ENCODE results near the gene APBA2. TPM values are rescaled to one million over a fixed set of nuclear protein-coding genes. Genes with fewer than 3 reads are reported as not detected.

Gene APBA2
- total RNA-seq, 1 experiment from 2014 or later: 53.3 TPM

DNA sequence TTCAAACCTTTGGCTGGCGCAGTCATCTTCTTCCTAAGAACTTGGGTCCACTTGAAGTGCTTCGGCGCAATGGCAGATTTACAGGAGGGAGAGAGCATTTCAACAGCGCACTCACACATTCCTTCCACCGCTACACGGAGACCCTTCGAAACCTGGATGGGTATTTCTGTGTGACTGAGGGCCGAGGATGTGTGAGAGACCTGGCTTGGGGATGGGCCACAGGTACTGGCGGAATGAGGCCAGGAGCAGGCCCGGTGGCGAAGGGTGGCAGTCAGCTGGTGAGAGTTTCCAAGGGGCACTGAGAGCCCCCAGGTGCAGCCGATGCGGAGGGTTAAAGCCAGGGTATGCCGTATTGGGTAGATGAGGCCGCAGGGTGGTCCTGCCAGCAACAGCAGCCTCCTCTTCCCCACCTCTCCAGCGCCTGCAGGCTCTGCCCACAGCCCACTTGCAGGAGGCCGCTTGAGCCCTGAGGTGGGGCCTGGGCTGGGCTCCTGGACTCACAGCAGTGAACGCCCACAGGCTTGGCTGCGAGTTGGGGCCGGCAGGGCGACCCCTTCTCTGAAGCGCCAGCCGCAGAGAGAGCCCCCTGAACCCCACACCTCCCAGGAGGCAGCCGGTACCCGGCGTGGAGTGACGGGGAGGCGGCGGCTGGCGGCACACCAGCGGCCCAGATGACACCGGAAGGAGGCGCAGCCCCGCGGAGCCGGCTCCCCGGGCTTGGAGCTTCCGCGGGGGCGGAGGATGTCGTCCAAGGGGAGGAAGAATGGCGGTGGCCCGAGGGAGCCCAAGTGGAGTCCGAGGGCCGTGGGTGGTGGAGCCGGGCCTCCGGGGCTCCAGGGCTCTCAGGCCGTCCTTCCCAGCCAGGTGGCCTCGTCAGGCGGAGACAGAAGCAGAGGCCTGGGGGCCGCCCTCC, 217.4 kb downstream of the APBA2 start:
- DNase-seq (ENCODE audit: low read depth in 1 of 2, low spot score in 2 of 2): no peak
- Histone ChIP-seq H3K27ac (no peak overlapping the region), H3K9me3 (replicated peaks) (no peaks in the 10 kb centered on the region), H3K36me3 (peaks cover 18% of the 10 kb centered on the region), H3K27me3 (replicated peaks) (no peaks in the 10 kb centered on the region), H3K4me3 (no peak overlapping the region), H3K4me1 (replicated peaks) (no peaks in the 10 kb centered on the region)

DNA sequence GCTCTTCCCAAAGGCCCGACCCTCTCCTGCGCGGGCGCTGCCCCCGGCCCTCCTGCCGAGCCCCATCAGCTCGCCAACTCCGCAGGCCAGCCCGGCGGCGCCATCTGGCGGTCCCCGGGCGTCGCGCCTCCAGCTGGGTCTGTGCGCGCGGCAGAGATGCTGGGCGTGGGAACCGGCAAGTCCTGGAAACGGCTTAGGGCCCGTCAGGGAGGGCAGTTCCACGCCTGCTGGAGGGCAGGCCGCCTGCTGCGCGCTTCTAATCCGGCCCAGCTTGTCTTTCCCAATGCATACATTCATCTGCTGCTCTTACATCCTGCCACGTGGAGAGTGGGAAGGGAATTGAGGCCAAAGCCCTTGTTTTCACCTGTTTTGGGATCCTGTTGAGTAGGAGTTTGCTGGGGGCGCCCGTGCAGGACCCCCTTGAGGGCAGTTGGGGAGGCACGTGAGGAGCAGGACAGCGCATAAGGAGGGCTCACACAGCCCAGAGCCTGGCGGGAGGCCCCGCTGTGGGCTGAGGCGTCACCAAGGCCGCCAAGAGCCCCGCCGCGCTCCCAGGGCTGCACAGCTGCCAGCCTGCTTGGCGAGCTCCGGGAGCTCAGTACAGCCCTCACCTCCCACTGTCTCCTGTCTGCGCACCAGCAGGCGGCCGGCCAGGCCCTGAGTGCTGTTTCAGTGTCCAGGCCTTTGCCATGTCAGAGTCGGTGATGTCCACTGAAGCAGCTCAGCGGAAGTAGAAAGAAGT, 218.2 kb downstream of the APBA2 start:
- DNase-seq (ENCODE audit: low read depth in 1 of 2, low spot score in 2 of 2): no peak
- H3K9me3 ChIP-seq (replicated peaks): no peaks in the 10 kb centered on the region
- H3K36me3 ChIP-seq: peaks cover 24% of the 10 kb centered on the region
- H3K4me1 ChIP-seq (replicated peaks): no peaks in the 10 kb centered on the region
- no peak overlapping the region for H3K4me3 ChIP-seq
- no peak overlapping the region for H3K27ac ChIP-seq
- no peaks in the 10 kb centered on the region for H3K27me3 ChIP-seq (replicated peaks)

DNA sequence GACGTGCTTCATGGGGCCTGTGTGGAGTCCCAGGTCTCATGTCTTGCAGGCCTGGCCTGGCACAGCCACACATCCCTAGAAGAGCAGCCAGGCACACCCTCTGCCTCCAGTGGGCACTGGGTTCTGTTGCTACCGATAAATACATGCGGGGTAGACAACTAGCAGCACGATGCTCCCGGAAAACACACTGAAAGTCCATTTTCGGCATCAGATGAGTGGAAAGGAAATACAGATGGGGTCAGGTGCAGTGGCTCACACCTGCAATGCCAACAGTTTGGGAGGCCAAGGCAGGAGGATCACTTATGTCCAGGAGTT, 218.7 kb downstream of the APBA2 start:
- H3K27ac ChIP-seq: no peak overlapping the region
- no peaks in the 10 kb centered on the region for H3K4me1 ChIP-seq (replicated peaks)
- no peak for DNase-seq (ENCODE audit: low read depth in 1 of 2, low spot score in 2 of 2)
- H3K36me3 ChIP-seq: peaks cover 24% of the 10 kb centered on the region
- H3K4me3 ChIP-seq: no peak overlapping the region
- no peaks in the 10 kb centered on the region for H3K27me3 ChIP-seq (replicated peaks)
- no peaks in the 10 kb centered on the region for H3K9me3 ChIP-seq (replicated peaks)

DNA sequence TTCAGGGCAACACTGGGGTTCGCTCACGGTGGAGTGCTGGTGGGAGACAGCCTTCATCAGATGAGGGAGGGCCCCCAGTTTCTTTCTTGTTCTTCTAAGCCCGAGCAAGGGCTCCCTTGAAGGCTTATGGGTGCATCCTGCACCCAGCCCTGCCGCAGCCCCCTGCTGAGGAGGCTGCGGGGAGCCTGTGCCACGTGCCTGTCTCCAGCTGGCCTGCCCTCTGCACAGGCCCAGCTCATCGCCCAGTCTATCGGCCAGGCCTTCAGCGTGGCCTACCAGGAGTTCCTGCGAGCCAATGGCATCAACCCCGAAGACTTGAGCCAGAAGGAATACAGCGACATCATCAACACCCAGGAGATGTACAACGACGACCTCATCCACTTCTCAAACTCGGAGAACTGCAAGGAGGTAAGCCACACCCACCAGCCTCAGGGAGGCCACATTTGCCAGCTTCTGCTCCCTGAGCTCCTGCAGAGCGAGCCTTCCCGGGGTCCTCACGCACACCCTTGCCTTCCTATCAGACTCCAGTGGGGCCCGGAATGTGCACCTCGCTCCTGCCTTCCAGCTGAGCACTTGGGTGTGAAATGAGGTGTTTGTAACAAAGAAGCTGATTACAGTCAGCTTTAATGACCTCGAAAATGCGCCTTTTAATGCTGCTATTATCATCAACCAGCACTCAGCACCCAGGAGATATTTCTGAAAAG, 219.5 kb downstream of the APBA2 start:
- no peaks in the 10 kb centered on the region for H3K27me3 ChIP-seq (replicated peaks)
- peaks cover 26% of the 10 kb centered on the region for H3K36me3 ChIP-seq
- H3K27ac ChIP-seq: no peak overlapping the region
- H3K4me3 ChIP-seq: no peak overlapping the region
- no peaks in the 10 kb centered on the region for H3K9me3 ChIP-seq (replicated peaks)
- DNase-seq (ENCODE audit: low read depth in 1 of 2, low spot score in 2 of 2): no peak
- H3K4me1 ChIP-seq (replicated peaks): no peaks in the 10 kb centered on the region

DNA sequence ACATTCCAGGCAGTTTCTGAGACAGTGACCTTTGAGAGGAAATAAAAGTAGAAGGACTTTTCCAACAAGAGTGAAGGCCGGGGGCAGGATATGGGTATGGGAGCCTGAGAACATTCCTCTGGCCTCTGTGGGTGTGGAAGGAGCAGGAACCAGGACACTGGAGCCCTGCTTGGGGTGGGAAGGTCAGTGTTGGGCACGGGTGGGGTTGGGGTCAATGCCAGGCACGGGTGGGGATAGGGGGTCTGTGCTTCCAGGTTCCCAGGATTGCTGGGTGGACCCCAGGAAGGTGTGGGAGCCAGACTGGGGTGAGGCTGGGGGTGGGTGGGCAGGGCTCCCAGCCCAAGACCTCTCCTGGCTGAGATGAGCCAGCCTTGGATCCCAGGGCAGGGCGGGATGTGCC, 220.3 kb downstream of the APBA2 start:
- H3K4me1 ChIP-seq (replicated peaks): no peaks in the 10 kb centered on the region
- no peaks in the 10 kb centered on the region for H3K9me3 ChIP-seq (replicated peaks)
- DNase-seq (ENCODE audit: low read depth in 1 of 2, low spot score in 2 of 2): no peak
- H3K36me3 ChIP-seq: peaks cover 26% of the 10 kb centered on the region
- no peak overlapping the region for H3K4me3 ChIP-seq
- H3K27ac ChIP-seq: no peak overlapping the region
- no peaks in the 10 kb centered on the region for H3K27me3 ChIP-seq (replicated peaks)

DNA sequence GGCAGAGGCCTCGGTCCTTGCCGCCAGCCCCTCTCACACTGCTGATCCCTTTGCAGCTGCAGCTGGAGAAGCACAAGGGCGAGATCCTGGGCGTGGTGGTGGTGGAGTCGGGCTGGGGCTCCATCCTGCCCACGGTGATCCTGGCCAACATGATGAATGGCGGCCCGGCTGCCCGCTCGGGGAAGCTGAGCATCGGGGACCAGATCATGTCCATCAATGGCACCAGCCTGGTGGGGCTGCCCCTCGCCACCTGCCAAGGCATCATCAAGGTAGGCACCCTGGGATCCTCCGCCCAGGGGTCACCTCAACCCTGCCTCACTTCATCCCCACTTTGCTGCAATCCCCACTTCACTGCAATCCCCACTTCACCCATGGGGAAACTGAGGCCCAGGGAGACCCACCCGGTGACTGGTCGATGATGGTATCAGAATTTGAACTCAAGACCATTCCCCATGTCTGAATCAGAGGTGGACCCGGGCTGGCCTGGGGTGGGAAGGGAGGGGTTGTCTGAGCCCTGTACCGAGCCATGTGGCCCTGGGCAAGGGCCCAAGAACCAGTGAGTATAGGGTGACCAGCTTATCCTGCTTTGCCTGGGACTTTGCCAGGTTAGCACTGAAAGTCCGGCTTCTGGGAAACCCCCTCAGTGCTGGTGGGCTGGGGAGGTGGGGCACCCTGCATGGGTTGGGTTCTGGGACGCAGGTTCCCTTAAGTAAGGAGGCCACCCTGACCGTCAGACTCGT, 220.9 kb downstream of the APBA2 start:
- Histone ChIP-seq H3K4me1 (replicated peaks) (no peaks in the 10 kb centered on the region), H3K27me3 (replicated peaks) (no peaks in the 10 kb centered on the region), H3K36me3 (peaks cover 26% of the 10 kb centered on the region), H3K9me3 (replicated peaks) (no peaks in the 10 kb centered on the region), H3K27ac (no peak overlapping the region), H3K4me3 (no peak overlapping the region)
- DNase-seq (ENCODE audit: low read depth in 1 of 2, low spot score in 2 of 2): no peak

DNA sequence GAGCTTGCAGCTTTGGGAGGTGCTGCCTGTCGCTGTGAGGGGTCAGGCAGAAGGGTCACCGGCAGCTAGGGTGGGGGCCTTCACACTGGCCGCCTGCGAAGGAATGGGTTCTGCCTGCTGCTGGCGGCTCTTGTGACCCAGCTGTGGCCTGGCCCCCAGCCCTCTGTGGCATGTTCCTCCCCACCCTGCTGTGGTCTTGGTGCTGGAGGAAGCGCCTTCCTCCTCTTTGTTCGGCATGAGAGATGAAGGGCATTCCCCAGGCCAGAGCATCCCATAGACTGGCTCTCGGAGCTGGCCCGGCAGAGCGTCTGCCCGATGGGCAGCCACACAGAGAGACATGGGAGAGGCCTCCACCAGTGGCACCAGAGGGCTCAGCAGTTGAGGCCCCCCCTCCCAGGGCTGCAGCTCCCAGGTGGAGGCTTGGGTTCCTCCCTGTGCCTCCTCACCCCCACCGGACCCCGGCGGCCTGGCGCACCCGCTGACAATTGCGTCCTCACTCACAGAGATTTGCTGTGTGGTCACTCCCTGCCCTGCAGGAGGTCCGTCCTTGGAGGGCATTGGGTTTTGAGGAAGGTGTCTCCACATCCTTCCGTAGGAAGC, 221.6 kb downstream of the APBA2 start:
- no peaks in the 10 kb centered on the region for H3K4me1 ChIP-seq (replicated peaks)
- no peaks in the 10 kb centered on the region for H3K9me3 ChIP-seq (replicated peaks)
- H3K27ac ChIP-seq: no peak overlapping the region
- H3K27me3 ChIP-seq (replicated peaks): no peaks in the 10 kb centered on the region
- no peak overlapping the region for H3K4me3 ChIP-seq
- peaks cover 25% of the 10 kb centered on the region for H3K36me3 ChIP-seq
- DNase-seq (ENCODE audit: low read depth in 1 of 2, low spot score in 2 of 2): no peak

DNA sequence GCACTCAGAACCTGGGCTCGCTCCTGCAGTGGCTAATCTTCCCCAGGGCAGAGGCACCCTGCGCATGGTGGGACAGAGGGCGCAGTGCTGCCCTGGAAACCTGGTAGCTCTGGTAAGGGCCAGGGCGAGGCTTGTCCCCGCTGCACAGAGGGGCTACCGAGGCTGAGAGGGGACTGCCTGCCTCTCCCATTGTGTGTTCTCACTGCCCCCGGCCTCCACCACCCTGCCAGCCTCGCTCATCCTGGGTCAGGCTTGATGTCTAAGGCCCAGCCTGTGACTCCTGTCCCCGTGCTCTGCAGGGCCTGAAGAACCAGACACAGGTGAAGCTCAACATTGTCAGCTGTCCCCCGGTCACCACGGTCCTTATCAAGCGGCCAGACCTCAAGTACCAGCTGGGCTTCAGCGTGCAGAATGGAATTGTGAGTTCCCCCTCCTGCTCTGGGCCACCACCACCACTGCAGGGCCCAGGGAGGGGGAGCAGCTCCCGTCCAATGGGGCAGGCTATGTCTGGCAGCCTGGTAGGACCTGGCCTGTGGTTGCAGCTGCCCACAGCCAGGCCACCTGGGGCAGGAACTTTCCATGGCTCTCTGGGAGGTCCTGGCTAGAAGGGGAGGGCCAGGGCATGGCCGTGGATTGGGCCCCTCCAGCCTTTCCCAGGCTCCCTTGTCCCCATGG, 222.3 kb downstream of the APBA2 start:
- H3K36me3 ChIP-seq: peaks cover 19% of the 10 kb centered on the region
- no peaks in the 10 kb centered on the region for H3K27me3 ChIP-seq (replicated peaks)
- H3K4me3 ChIP-seq: no peak overlapping the region
- no peak overlapping the region for H3K27ac ChIP-seq
- H3K4me1 ChIP-seq (replicated peaks): no peaks in the 10 kb centered on the region
- no peaks in the 10 kb centered on the region for H3K9me3 ChIP-seq (replicated peaks)
- no peak for DNase-seq (ENCODE audit: low read depth in 1 of 2, low spot score in 2 of 2)

DNA sequence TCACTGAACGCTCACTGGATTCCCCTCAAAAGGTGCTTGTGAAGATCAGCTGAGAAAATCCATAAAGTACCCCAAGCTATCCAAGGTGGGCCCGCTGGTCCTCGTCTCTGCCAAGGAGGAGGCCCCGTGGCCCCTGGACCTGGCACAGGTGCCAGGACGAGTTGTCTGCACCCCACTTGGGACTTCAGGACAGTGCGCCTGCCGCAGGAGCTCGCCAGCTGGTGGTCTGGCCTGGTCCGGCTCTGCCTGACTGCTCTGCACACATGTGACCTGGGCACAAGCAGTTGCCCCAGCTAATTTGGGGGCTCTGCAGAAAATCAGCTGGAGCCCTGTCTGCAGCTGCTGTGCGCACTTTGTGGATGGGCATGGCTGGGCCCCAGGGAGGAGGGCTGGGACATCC, 224.0 kb downstream of the APBA2 start:
- Histone ChIP-seq H3K27me3 (replicated peaks) (no peaks in the 10 kb centered on the region), H3K9me3 (replicated peaks) (no peaks in the 10 kb centered on the region), H3K36me3 (peaks cover 13% of the 10 kb centered on the region), H3K4me1 (replicated peaks) (no peaks in the 10 kb centered on the region), H3K27ac (no peak overlapping the region), H3K4me3 (no peak overlapping the region)
- no peak for DNase-seq (ENCODE audit: low read depth in 1 of 2, low spot score in 2 of 2)

DNA sequence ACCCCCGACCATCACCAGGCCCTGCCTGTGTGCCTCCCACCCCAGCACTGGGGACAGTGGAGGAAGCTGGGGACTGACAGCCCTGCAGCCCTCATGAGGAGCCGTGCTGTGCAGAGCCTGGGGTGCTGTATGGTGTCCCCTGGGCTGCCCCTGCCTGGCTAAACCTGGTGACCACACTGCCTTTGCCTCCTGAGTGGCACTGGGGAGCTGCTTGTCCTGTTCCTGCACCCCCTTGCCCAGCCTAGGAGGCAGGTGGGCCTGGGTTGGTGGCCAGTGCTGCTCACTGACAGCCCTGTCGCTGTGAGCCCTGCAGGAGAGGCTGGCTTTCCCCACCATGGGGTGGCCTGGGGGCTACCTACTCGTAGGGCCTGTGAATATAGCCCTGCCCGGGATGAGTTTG, 224.4 kb downstream of the APBA2 start:
- Histone ChIP-seq H3K27ac (no peak overlapping the region), H3K27me3 (replicated peaks) (no peaks in the 10 kb centered on the region), H3K36me3 (peaks cover 10% of the 10 kb centered on the region), H3K4me1 (replicated peaks) (no peaks in the 10 kb centered on the region), H3K4me3 (no peak overlapping the region), H3K9me3 (replicated peaks) (no peaks in the 10 kb centered on the region)
- DNase-seq (ENCODE audit: low read depth in 1 of 2, low spot score in 2 of 2): no peak

DNA sequence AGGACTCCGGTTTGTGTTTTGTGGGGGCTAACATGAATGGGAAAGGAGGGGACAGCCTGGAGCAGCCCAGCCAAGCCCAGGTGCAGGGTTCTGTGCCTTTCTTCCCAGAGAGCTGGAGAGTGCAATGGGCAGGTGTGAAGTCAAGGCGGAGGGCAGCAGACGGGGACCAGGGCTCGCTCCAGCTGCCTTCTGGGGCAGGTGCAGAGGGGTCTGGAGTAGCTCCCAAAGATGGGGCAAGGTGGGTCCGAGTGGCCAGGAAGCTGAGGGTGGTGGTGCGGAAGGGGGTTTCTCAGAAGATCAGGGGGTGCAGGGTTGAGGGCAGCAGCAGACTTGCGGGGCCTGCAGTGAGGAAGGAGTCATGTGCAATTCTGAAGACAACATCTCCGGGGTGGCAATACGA, 225.0 kb downstream of the APBA2 start:
- Histone ChIP-seq H3K36me3 (peaks cover 10% of the 10 kb centered on the region; the same call in 1 of the 2 replicates), H3K9me3 (replicated peaks) (no peaks in the 10 kb centered on the region), H3K27me3 (replicated peaks) (no peaks in the 10 kb centered on the region), H3K4me1 (replicated peaks) (no peaks in the 10 kb centered on the region), H3K27ac (no peak overlapping the region), H3K4me3 (no peak overlapping the region)
- no peak for DNase-seq (ENCODE audit: low read depth in 1 of 2, low spot score in 2 of 2)

DNA sequence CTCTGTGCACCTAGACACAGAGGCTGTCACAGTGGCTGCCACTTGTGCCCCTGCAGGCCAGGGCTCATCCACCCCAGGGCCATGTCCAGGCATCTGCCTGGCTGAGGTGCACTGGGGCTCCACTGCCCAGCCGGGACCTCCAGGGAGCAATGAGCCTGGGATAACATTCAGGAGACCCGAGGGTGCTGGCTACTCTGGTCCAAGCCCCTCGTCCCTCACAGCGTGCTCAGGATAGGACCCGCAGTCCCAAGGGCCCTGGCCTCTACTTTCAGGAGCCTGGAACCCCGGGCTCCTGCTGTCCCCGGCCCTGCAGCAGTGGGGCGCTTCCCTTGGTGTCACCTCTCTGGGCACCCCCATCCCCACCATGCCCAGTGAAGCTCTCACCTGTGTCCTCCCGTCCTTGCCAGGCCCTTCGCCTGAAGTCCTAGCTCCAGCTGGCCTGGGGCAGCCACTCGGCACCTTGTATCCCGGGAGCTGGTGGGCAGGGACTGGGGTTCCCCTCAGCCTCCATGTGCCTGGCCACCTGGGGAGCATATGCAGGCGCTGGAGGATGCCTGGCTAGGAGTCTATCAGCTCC, 226.0 kb downstream of the APBA2 start:
- Histone ChIP-seq H3K4me1 (replicated peaks) (no peaks in the 10 kb centered on the region), H3K36me3 (peaks cover 10% of the 10 kb centered on the region; the same call in 1 of the 2 replicates), H3K4me3 (no peak overlapping the region), H3K27me3 (replicated peaks) (no peaks in the 10 kb centered on the region), H3K27ac (no peak overlapping the region), H3K9me3 (replicated peaks) (no peaks in the 10 kb centered on the region)
- DNase-seq (ENCODE audit: low read depth in 1 of 2, low spot score in 2 of 2): no peak
